Testis (tissue), 2 donors: ENCODE results near the gene EFR3B.

Source experiments
- POLR2A ChIP-seq: fragments of 450-650 bp; IDR thresholded peaks from one replicate; pipeline ENCODE4 v1.6.1; 2017; ENCODE audit warnings: antibody characterized with exemption, mild to moderate bottlenecking, moderate library complexity
- TF ChIP-seq, protein P1 (sequence below), 3 experiments: fragments of 450-650 bp in 2 of 3; fragments of 200-600 bp in 1 of 3; sonication (generic) in 1 of 3; IDR thresholded peaks; one replicate each; pipeline ENCODE4 v1.5.1; 2016 to 2019; ENCODE audit warnings: antibody characterized with exemption in 3 of 3, mild to moderate bottlenecking in 2 of 3, moderate library complexity in 1 of 3

DNA sequence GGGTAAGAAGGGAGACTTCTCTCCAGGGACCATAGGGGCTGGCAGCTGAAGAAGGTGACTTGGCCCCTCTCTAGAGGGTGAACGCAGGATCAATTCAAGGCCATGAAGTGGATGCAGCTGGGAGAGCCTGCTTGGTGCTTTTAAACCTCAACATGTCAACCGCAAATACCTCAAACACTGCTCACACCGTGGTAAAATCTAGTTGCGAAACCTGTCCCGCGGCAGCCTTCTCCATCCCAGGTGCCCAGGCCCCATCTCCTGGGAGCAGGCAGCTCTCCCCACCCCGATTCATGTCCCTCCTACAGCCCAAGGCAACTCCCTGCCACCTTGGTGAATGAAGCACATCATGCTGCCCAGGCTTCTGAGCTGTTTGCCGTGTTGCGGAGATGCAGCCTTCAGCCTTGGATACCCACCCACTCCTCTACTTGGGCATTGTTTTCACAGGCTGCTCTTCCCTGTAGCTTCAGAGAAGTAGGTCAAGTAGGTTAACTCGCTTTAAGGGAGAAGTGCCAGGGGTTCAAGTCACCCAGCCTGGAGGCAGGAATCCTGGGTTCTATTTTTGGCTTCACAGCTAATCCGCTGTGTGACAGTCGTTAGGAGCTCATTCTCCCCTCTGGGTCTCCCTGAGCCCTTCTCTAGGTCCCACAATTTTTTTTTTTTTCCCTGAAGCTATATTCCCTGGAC lies 6.2 kb upstream of the EFR3B start:
- TF ChIP-seq, protein P1, sequence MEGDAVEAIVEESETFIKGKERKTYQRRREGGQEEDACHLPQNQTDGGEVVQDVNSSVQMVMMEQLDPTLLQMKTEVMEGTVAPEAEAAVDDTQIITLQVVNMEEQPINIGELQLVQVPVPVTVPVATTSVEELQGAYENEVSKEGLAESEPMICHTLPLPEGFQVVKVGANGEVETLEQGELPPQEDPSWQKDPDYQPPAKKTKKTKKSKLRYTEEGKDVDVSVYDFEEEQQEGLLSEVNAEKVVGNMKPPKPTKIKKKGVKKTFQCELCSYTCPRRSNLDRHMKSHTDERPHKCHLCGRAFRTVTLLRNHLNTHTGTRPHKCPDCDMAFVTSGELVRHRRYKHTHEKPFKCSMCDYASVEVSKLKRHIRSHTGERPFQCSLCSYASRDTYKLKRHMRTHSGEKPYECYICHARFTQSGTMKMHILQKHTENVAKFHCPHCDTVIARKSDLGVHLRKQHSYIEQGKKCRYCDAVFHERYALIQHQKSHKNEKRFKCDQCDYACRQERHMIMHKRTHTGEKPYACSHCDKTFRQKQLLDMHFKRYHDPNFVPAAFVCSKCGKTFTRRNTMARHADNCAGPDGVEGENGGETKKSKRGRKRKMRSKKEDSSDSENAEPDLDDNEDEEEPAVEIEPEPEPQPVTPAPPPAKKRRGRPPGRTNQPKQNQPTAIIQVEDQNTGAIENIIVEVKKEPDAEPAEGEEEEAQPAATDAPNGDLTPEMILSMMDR (IDR thresholded peaks at IDR 0.05) = no peak
- TF ChIP-seq POLR2A = no peak
